SK-N-SH treated with all-trans-retinoic acid at 6 μM for 48 hours (cell line): Measurements from ENCODE around the gene GCG.

Source experiments
- ATAC-seq: fragments of 200-7000 bp; cut with Tn5 transposase; 3 replicates; pipeline ENCODE4 v1.9.1; 2020; ENCODE audit warnings: mild to moderate bottlenecking, moderate library complexity
- BACH2 ChIP-seq: fragments of 250-450 bp; sonication (Bioruptor Pico); IDR thresholded peaks from 2 replicates; pipeline ENCODE4 v1.9.0; 2021; ENCODE audit warnings: mild to moderate bottlenecking, borderline replicate concordance
- CREB5 ChIP-seq: fragments of 250-450 bp; sonication (Bioruptor Pico); IDR thresholded peaks from 2 replicates; pipeline ENCODE4 v1.5.1; 2020; ENCODE audit warnings: low read depth, mild to moderate bottlenecking, moderate library complexity
- CSDC2 ChIP-seq: fragments of 250-450 bp; sonication (Bioruptor Pico); IDR thresholded peaks from 2 replicates; pipeline ENCODE4 v1.5.0; 2020; ENCODE audit warnings: mild to moderate bottlenecking, moderate library complexity
- CSRNP3 ChIP-seq: fragments of 250-450 bp; sonication (Bioruptor Pico); IDR thresholded peaks from 2 replicates; pipeline ENCODE4 v1.5.1; 2021; ENCODE audit warnings: mild to moderate bottlenecking, moderate library complexity
- ESRRG ChIP-seq: fragments of 250-450 bp; sonication (Bioruptor Pico); IDR thresholded peaks from 2 replicates; pipeline ENCODE4 v1.6.1; 2021; ENCODE audit warnings: mild to moderate bottlenecking
- GLIS3 ChIP-seq: fragments of 250-450 bp; sonication (Bioruptor Pico); IDR thresholded peaks from 2 replicates; pipeline ENCODE4 v1.5.0; 2020; ENCODE audit warnings: mild to moderate bottlenecking, moderate library complexity
- ISL1 ChIP-seq: fragments of 250-450 bp; sonication (Bioruptor Pico); IDR thresholded peaks from 2 replicates; pipeline ENCODE4 v2.1.2; 2022; ENCODE audit warnings: mild to moderate bottlenecking, moderate library complexity
- OSR1 ChIP-seq: fragments of 250-450 bp; sonication (Bioruptor Pico); IDR thresholded peaks from 2 replicates; pipeline ENCODE4 v1.8.0; 2022; ENCODE audit warnings: moderate library complexity, mild to moderate bottlenecking, inconsistent platforms
- PATZ1 ChIP-seq: fragments of 250-450 bp; sonication (Bioruptor Pico); IDR thresholded peaks from 2 replicates; pipeline ENCODE4 v1.8.0; 2020; ENCODE audit warnings: mild to moderate bottlenecking, moderate library complexity, borderline replicate concordance
- POU6F1 ChIP-seq: fragments of 250-450 bp; sonication (Bioruptor Pico); IDR thresholded peaks from 2 replicates; pipeline ENCODE4 v1.8.0; 2021; ENCODE audit warnings: low read depth, mild to moderate bottlenecking, moderate library complexity, borderline replicate concordance
- PPARA ChIP-seq: fragments of 250-450 bp; sonication (Bioruptor Pico); IDR thresholded peaks from 2 replicates; pipeline ENCODE4 v1.5.0; 2020; ENCODE audit warnings: mild to moderate bottlenecking, borderline replicate concordance
- RARB ChIP-seq: fragments of 250-450 bp; sonication (Bioruptor Pico); IDR thresholded peaks from 2 replicates; pipeline ENCODE4 v1.8.0; 2021; ENCODE audit warnings: mild to moderate bottlenecking, moderate library complexity
- SNAI2 ChIP-seq: fragments of 250-450 bp; sonication (Bioruptor Pico); IDR thresholded peaks from 2 replicates; pipeline ENCODE4 v1.5.0; 2020; ENCODE audit warnings: mild to moderate bottlenecking, moderate library complexity
- TOX ChIP-seq: fragments of 250-450 bp; sonication (Bioruptor Pico); IDR thresholded peaks from 2 replicates; pipeline ENCODE4 v1.8.0; 2021; ENCODE audit warnings: mild to moderate bottlenecking, moderate library complexity, borderline replicate concordance
- TSHZ2 ChIP-seq: fragments of 250-450 bp; sonication (Bioruptor Pico); IDR thresholded peaks from 2 replicates; pipeline ENCODE4 v1.5.0; 2020; ENCODE audit warnings: mild to moderate bottlenecking, moderate library complexity
- ZC3H10 ChIP-seq: fragments of 250-450 bp; sonication (Bioruptor Pico); IDR thresholded peaks from 2 replicates; pipeline ENCODE4 v1.5.1; 2021; ENCODE audit warnings: mild to moderate bottlenecking, moderate library complexity
- ZNF565 ChIP-seq: fragments of 450-650 bp; formaldehyde crosslinking; conservative IDR thresholded peaks from 2 replicates; pipeline ENCODE4 v1.5.0; 2020; ENCODE audit warnings: low read depth, mild to moderate bottlenecking, moderate library complexity
- ZNF70 ChIP-seq: fragments of 450-650 bp; formaldehyde crosslinking; IDR thresholded peaks from 2 replicates; pipeline ENCODE4 v1.5.0; 2020; ENCODE audit warnings: mild to moderate bottlenecking, moderate library complexity
- ZNF8 ChIP-seq: fragments of 450-650 bp; formaldehyde crosslinking; IDR thresholded peaks from 2 replicates; pipeline ENCODE4 v1.5.0; 2020; ENCODE audit warnings: mild to moderate bottlenecking, moderate library complexity

The GCG gene

GRCh38 chr2:162152147-162152546 is at the start of gene GCG:
TSS of gene GCG (minus strand) at chr2:162152247. CDS start at chr2:162149178, 3,069 bp downstream.
- ATAC-seq: no peak
- TF ChIP-seq BACH2 (CRISPR knock-in tag): no peak

- no peak; the same call in 2 of the 3 replicates for ATAC-seq
- TF ChIP-seq GLIS3 (CRISPR knock-in tag): no peak
- no peak for TF ChIP-seq ESRRG (CRISPR knock-in tag)
- TF ChIP-seq CSRNP3 (CRISPR knock-in tag): no peak
- TF ChIP-seq CSDC2: no peak
- no peak for TF ChIP-seq PATZ1 (CRISPR knock-in tag)
- TF ChIP-seq ISL1: no peak
- TF ChIP-seq SNAI2 (CRISPR knock-in tag): no peak
- no peak for TF ChIP-seq ZC3H10
- no peak for TF ChIP-seq PPARA (CRISPR knock-in tag)
- TF ChIP-seq ZNF8 (CRISPR knock-in tag): no peak
- TF ChIP-seq POU6F1 (CRISPR knock-in tag): no peak
- TF ChIP-seq CREB5: no peak
- TF ChIP-seq BACH2 (CRISPR knock-in tag): no peak
Measured at GRCh38 chr2:162200636-162201035, 48.6 kb upstream of the GCG start.

GRCh38 chr2:162199913-162200312 is 47.9 kb upstream of the GCG start:
- TF ChIP-seq ZNF70 (CRISPR knock-in tag) (no peak), TOX (CRISPR knock-in tag) (no peak), CSRNP3 (CRISPR knock-in tag) (no peak), PATZ1 (CRISPR knock-in tag) (no peak), TSHZ2 (no peak), RARB (CRISPR knock-in tag) (no peak), OSR1 (CRISPR knock-in tag) (no peak), GLIS3 (CRISPR knock-in tag) (no peak), ZNF565 (no peak), SNAI2 (CRISPR knock-in tag) (no peak)
- no peak for ATAC-seq
